Measurements from ENCODE around the gene LYZL6.

DNA sequence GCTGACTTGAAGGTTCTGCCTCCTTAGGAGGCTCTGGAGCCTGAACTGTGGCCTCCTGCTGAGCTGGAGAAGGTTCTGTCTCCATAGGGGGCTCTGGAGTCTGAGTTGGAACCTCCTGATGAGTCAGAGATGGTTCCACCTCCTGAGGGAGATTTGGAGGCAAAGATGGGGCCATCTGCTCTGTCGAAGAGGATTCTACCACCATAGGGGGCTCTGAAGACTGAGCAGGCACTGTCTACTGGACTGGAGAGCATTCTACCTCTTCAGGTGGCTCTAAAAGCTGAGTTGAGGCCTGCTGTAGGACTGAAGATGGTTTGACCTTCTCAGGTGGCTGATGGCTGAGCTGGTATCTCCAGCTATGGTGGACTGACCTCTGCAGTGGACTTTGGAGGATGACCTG is 29.2 kb downstream of the LYZL6 start:
- TF ChIP-seq, protein P1, sequence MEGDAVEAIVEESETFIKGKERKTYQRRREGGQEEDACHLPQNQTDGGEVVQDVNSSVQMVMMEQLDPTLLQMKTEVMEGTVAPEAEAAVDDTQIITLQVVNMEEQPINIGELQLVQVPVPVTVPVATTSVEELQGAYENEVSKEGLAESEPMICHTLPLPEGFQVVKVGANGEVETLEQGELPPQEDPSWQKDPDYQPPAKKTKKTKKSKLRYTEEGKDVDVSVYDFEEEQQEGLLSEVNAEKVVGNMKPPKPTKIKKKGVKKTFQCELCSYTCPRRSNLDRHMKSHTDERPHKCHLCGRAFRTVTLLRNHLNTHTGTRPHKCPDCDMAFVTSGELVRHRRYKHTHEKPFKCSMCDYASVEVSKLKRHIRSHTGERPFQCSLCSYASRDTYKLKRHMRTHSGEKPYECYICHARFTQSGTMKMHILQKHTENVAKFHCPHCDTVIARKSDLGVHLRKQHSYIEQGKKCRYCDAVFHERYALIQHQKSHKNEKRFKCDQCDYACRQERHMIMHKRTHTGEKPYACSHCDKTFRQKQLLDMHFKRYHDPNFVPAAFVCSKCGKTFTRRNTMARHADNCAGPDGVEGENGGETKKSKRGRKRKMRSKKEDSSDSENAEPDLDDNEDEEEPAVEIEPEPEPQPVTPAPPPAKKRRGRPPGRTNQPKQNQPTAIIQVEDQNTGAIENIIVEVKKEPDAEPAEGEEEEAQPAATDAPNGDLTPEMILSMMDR (IDR thresholded peaks at IDR 0.05; ENCODE audit: poor library complexity), result no peak
- no peak for TF ChIP-seq EZH2 (IDR thresholded peaks at IDR 0.05; ENCODE audit: borderline replicate concordance)
- TF ChIP-seq EZH2phosphoT487 (IDR thresholded peaks at IDR 0.05; ENCODE audit: low read depth, severe bottlenecking, unreplicated experiment), result no peak

All from hepatocyte (in vitro differentiated cells).